Stimulated activated CD4-positive, alpha-beta T cell treated with anti-CD3 and anti-CD28 coated beads, TNF-alpha, amount 100 ng/mL, for 4 hours (primary cell): Measurements from ENCODE around the gene SERPINE1.
A peak's percentile ranks its signal among the peaks of the same experiment; 100 is the strongest.
"Not testable (repeated sequence)": the region's sequence is repeated elsewhere in the genome, so short reads cannot be mapped to it uniquely, and the experiment has no call there.

Source experiments
- DNase-seq, 3 experiments: peaks; one replicate each; pipeline ENCODE4 v3.0.0-alpha.2; 2020; ENCODE audit warnings: low read depth in 3 of 3

The SERPINE1 gene

DNA sequence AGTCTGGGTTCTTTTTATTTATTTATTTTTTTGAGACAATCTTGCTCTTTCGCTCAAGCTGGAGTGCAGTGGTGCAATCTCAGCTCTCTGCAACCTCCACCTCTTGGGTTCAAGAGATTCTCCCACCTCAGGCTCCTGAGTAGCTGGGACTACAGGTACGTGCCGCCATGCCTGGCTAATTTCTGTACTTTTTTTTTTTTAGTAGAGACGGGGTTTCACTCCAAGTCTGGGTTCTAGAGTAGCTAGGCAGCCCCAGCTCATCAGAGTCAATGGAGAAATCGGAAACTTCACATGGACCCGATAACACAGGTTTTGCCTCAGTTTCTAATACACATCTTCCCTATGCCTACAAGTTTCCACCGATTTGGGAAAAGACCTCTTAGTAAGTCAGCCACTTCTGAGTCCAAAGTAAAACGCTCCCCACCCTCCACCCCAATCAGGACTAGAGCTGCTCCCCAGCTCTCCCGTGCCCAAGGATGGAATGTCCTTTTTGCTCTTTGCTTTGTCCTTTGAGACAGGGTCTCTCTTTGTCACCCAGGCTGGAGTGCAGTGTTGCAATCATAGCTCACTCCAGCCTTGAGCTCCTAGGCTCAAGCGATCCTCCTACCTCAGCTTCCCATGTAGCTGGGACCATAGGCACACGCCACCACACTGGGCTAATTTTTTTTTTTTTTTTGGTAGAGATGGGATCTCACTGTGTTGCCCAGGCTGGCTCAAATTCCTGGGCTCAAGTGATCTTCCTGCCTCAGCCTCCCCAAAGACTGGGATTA lies 3.8 kb upstream of the SERPINE1 start:
- DNase-seq, result no peak

DNA sequence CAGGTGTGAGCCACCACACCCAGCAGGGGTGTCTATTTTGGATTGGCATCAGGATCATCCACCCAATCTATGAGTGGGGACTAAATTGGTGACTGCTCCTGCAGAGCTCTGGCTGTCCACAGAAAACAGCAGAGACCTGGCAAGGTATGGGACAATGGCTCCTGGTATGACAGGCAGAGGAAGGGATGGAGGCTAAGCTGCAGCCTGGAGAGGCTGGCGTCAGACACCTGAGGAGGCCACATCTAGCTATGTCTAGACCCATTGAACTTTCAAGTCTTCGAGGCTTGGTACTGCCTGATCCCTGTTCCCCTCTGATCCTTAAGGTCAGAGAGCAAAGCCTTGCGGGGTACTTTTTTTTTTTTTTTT lies 3.2 kb upstream of the SERPINE1 start:
- DNase-seq, result no peak

DNA sequence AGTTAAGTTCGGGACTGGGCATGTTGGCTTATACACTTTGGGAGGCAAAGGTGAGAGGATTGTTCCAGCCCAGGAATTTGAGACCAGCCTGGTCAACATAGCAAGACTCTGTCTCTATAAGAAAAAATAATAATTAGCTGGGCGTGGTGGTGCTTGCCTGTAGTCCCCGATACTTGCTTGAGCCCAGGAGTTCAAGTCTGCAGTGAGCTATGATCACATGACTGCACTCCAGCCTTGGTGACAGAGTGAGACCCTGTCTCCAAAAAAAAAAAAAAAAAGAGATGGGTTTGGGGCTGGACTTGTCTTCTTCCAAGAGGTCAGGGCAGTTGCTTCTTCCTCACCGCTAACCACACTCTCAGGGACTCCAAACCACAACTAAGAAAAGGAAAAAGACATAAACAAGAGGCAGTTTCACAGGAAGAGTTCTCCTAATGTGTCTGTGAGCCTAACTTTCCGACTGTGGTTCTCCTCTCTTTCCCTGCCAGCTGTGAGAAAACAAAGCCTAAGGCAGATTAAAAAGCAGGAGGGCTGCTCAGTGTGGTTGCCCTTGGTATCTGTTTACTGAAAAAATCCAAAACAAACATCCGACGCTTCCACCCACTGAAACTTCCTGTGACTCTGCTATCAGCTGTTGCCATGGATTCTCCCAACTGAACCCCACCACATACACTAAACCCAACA lies 2.4 kb upstream of the SERPINE1 start:
- DNase-seq, result no peak

DNA sequence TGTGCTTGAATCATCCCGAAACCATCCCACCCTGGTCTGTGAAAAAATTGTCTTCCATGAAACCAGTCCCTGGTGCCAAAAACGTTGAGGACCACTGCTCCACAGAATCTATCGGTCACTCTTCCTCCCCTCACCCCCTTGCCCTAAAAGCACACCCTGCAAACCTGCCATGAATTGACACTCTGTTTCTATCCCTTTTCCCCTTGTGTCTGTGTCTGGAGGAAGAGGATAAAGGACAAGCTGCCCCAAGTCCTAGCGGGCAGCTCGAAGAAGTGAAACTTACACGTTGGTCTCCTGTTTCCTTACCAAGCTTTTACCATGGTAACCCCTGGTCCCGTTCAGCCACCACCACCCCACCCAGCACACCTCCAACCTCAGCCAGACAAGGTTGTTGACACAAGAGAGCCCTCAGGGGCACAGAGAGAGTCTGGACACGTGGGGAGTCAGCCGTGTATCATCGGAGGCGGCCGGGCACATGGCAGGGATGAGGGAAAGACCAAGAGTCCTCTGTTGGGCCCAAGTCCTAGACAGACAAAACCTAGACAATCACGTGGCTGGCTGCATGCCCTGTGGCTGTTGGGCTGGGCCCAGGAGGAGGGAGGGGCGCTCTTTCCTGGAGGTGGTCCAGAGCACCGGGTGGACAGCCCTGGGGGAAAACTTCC lies 784 bp upstream of the SERPINE1 start:
- DNase-seq, result no peak

DNA sequence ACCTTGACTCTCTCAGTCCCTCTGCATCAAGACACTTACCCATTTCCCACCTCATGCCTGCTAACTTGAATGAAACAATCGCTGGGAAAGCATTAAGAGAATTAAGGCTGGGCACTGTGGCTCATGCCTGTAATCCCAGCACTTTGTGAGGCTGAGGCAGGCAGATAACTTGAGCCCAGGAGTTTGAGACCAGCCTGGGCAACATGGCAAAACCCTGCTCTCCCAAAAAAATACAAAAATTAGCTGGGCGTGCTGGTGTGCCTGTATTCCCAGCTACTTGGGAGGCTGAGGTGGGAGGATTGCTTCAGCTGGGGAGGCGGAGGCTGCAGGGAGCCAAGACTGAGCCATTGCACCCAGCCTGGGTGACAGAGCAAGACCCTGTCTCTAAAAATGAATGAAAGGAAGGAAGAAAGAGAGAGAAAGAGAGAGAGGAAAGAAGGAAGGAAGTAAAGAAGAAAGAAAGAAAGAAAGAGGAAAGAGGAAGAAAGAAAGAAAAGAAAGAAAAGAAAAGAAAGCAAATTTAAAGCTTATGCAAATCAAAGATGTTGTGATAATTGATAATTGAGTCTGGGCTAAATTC lies 646 bp downstream of the SERPINE1 start:
- DNase-seq, result no peak

DNA sequence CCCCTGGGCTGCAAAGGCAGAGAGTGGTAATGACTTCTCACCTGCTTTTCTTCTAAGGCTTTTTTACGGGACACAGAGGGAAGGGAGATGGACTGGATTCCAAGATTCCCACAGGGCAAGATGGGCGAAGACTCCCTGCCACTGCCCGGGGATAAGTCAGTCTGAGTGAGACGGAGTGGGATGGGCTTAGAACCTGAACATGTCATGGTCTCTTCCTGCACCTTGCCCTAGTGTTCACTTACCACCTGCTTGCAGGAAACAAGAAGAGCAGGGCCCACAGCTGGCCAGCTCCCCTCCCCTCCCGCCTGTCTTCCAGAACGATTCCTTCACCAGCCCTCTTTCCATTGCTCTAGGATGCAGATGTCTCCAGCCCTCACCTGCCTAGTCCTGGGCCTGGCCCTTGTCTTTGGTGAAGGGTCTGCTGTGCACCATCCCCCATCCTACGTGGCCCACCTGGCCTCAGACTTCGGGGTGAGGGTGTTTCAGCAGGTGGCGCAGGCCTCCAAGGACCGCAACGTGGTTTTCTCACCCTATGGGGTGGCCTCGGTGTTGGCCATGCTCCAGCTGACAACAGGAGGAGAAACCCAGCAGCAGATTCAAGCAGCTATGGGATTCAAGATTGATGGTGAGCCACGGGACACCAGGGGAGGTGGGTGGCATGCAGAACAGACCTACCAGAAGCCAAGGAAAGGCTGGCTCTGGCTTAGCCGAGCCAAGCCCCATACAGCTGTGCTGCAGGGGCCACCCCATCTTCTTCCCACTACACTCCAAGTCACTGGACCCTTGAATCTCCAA lies 1.3 kb downstream of the SERPINE1 start:
- DNase-seq, result no peak

DNA sequence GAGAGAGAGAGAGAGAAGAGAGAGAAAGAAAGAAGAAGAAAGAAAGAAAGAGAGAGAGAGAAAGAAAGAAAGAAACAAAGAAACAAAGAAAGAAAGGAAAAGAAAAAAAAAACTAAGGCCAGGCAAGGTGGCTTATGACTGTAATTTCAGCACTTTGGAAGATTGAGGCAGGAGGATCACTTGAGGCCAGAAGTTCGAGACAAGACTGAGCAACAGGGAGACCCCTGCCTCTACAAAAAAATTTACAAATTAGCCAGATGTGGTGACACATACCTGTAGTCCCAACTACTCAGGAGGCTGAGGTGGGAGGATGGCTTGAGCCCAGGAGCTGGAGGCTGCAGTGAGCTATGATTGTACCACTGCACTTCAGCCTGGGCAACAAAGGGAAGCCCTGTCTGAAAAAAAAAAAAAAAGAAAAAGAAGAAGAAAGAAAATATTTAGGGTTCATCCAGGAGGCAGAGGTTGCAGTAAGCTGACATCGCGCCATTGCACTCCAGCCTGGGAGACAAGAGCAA lies 2.8 kb downstream of the SERPINE1 start:
- no peak for DNase-seq

DNA sequence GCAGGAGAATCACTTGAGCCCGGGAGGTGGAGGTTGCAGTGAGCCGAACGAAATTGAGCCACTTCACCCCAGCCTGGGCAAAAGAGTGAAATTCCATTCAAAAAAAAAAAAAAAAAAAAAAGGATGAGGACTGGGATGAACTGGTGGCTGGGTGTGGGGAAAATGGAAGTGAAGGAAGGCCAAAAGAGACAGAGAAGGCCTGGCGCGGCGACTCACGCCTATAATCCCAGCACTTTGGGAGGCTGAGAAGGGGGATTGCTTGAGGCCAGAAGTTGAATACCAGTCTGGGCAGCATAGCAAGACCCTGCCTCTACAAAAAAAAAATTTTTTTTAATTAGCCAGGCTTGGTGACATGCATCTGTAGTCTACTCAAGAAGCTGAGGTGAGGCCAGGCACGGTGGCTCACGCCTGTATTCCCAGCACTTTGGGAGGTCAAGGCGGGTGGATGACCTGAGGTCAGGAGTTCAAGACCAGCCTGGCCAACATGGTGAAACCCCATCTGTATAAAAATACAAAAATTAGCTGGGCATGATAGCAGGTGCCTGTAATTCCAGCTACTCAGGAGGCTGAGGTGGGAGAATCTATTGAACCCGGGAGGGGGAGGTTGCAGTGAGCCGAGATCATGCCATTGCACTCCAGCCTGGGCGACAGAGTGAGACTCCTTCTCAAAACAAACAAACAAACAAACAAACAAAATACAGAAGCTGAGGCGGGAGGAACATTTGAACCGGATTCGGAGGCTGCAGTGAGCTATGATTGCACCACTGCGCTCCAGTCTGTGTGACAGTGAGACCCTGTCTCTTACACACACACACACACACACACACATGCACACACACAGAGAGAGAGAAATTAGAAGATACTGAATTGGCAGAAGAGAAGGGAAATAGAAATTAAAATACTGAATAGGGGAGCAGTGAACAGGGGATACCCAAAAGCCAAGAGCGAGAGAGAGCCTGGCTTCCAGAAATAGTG lies 6.0 kb downstream of the SERPINE1 start:
- DNase-seq, result not testable (repeated sequence)

DNA sequence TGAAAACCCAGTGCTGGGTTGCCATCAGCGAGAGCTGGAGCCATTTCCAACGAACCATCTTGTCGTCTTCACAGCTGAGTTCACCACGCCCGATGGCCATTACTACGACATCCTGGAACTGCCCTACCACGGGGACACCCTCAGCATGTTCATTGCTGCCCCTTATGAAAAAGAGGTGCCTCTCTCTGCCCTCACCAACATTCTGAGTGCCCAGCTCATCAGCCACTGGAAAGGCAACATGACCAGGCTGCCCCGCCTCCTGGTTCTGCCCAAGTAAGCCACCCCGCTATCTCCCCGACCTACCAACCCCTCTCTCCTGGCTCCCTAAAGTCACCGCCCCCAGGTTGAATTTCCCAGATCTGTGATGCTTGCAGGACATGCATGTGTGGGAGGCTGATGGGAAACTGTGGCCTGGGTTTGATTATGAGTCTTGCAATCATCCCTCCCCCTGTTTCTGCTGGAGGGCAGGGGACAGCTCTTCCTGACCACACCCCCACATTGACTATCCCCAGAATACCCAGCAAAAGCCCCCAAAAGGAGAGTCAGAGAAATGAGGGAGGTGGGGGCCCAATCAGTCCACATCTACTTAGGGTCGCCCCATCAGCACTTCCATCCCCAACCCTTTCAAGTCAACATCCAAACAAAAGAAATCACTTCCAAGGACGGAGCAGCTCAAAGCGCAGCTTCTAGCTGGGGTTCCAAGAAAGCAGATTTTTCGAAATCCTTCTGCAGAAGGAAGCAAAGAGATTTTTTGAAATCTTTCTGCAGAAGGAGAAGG lies 6.9 kb downstream of the SERPINE1 start:
- DNase-seq, result no peak

DNA sequence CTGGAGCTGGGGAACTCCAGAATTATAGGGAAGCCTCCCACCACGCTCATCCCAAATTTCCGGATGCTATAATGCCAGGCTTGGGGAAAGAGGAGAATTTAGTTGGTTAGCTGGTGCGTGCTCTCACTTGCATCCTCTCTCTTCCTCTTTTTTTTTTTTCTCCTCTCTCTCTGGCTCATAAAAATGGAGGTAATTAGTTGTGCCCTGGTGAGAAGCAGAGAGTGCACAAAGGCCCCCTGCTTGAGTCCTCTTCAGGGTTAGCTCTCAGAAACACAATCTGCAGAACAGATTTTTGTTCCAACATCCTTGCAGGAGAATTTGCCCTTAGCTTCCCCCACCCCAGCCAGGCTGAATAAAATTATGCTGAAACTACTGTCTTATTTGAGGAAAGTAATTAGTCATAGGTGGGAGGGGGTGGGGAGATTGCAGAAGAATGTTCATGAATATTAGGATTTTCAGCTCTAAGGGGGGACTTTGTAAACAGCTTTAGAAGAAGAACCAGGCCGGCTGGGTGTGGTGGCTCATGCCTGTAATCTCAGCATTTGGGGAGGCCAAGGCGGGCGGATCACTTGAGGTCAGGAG lies 7.6 kb downstream of the SERPINE1 start:
- no peak for DNase-seq

DNA sequence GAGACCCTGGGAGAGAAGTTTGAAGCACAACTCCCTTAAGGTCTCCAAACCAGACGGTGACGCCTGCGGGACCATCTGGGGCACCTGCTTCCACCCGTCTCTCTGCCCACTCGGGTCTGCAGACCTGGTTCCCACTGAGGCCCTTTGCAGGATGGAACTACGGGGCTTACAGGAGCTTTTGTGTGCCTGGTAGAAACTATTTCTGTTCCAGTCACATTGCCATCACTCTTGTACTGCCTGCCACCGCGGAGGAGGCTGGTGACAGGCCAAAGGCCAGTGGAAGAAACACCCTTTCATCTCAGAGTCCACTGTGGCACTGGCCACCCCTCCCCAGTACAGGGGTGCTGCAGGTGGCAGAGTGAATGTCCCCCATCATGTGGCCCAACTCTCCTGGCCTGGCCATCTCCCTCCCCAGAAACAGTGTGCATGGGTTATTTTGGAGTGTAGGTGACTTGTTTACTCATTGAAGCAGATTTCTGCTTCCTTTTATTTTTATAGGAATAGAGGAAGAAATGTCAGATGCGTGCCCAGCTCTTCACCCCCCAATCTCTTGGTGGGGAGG lies 10.8 kb downstream of the SERPINE1 start:
- DNase-seq, result no peak

DNA sequence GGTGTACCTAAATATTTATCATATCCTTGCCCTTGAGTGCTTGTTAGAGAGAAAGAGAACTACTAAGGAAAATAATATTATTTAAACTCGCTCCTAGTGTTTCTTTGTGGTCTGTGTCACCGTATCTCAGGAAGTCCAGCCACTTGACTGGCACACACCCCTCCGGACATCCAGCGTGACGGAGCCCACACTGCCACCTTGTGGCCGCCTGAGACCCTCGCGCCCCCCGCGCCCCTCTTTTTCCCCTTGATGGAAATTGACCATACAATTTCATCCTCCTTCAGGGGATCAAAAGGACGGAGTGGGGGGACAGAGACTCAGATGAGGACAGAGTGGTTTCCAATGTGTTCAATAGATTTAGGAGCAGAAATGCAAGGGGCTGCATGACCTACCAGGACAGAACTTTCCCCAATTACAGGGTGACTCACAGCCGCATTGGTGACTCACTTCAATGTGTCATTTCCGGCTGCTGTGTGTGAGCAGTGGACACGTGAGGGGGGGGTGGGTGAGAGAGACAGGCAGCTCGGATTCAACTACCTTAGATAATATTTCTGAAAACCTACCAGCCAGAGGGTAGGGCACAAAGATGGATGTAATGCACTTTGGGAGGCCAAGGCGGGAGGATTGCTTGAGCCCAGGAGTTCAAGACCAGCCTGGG lies 11.4 kb downstream of the SERPINE1 start:
- peak; percentile 54 to 83 (median 82) for DNase-seq

DNA sequence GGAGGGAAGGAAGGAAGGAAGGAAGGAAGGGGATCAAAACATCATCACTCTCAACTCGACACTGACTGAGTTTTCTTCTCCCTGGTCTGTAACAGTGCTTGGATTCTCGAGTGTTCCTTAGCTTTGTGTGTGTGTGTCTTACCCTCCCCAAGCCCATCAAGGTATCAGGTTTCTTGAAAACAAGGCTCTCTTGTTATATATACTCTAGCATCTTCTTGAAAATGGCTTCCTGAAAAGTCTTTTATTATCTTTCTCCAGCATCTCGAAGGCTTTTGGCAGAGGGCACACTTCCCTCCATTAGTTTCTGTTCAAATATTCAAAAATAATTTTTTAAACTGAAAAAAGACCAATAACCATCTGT lies 13.4 kb downstream of the SERPINE1 start:
- DNase-seq, result no peak

DNA sequence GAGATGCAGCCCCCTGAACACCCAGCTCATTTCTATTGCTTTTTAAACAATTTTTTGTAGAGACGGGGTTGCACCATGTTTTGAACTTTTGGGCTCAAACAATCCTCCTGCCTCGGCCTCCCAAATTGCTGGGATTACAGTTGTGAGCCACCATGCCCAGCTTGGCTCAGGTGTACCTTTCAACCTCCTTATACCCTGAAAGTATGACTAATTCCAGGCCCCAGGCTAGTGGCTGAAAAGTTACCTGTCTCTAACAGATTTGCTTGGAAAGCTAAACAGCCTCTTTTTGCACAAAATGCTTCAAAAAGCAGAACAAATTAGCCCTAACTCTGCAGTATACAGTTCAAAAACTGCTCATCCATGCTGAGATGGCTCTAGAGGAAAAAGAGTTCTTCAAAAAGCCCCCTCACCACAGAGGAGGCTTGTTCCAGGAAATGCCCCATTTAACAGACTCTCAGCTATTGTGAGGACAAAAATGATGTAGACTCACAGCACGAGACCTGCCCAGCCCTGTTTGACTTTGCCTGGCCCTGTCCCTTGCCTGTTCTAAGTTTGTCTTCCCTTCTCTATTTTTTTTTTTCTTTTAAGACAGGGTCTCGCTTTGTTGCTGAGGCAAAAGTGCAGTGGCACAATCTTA lies 14.0 kb downstream of the SERPINE1 start:
- DNase-seq, result no peak

DNA sequence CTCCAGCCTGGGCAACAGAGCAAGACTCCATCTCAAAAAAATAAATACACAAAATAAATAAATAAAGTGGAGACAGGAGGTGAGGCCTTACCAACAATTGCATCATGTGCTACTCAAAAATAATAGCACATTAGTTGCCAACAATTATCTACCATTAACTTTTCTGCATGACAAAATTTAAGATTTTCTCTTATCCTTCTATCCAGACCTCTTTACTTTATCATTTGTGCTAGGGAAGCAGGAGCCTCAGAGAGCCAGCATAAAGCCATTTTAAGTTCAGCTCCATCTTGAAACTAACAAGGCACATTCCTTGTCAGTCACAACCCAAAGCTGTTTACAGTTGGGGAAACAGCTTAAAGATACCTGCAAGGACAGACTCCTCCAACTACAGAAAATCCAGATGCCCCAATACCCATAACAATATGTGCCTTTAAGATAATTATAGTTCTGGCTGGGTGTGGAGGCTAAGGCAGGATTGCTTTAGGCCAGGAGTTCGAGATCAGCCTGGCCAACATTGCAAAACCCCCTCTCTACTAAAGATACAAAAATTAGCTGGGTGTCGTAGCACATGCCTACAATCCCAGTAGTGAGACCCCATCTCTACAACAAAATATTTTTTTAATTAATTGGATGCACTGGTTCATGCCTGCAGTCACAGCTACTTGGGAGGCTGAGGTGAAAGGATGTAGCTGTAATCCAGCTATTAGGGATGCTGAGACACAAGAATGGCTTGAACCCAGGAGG lies 25.2 kb downstream of the SERPINE1 start:
- no peak for DNase-seq

DNA sequence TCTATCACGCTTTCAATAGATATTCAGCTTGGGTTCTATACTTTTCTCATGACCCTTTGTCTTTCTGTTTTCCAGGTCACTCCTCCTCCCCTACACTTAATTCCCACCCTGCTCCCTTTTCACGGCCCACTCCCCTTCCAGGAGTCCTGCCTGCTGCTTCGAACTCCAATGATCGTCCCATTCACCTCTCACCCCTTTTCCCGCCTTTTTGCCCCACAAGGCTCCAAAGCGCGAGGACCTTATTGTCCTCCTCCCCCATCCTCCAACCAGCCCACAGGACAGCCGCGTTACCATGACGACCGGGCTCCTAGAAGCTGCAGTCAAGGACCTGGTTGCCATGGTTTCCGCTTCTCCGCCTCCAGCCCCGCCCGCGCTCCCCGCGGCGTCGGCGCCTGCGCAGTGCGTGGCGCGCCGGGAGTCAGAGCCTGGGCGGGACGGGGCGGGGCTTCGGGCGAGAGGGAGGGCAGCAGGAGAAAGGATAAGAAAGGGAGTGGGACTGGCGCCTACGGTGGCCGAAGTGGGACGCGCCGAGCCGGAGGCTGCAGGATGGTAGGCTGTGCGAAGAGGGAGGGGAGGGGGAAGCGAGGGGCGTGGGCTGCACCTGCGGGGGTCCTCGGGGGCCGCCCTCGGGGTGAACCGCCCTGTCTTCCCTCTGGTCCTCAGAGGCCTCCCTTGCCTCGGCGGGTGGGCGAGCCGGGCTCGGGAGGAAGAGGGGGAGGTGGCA lies 27.2 kb downstream of the SERPINE1 start, which contains the start of gene AP1S1:
Gene AP1S1 (plus strand): TSS at position 508 of the 724 bp plus-strand sequence. CDS start 39 bp downstream, at position 547.
- peak; percentile 87 to 90 (median 88) for DNase-seq
